BJ (cell line): ENCODE data around the gene DNM2. TPM values are rescaled to one million over a fixed set of nuclear protein-coding genes. Genes with fewer than 3 reads are reported as not detected.

Source experiments
- CTCF ChIA-PET: fragments of 350-600 bp; formaldehyde crosslinking; extraction: SDS; loops from one replicate; lab custom pipeline; 2021; ENCODE audit warnings: antibody characterized with exemption, inconsistent platforms; lab: Yijun Ruan, JAX
- POLR2A ChIA-PET: fragments of 300-600 bp; sonication (Branson Sonifier 250); formaldehyde crosslinking; extraction: SDS; loops from one replicate; lab custom pipeline; 2021; ENCODE audit warnings: antibody characterized with exemption; lab: Charles Lee
- DNase-seq: peaks from one replicate; pipeline ENCODE4 v3.0.0-alpha.2; 2011; ENCODE audit warnings: low read depth
- H3K27me3 ChIP-seq: 2 replicates; pipeline ENCODE4 v1.6.0; 2011; ENCODE audit warnings: low read length; ENCODE audit not compliant: control insufficient read depth, insufficient read depth
- H3K36me3 ChIP-seq: 2 replicates; pipeline ENCODE4 v1.5.1; 2011; ENCODE audit warnings: low read length; ENCODE audit not compliant: control insufficient read depth, insufficient read depth
- H3K4me3 ChIP-seq: 2 replicates; pipeline ENCODE4 v1.5.1; 2011; ENCODE audit warnings: low read depth, mild to moderate bottlenecking, control low read depth, low read length
- polyA plus RNA-seq: library from polyadenylated mRNA; depleted of rRNA; stranded (reverse); fragments of >200 nt; gene quantifications from 2 replicates; pipeline ENCODE4 v1.2.3, GENCODE V29; 2011
- TF ChIP-seq, protein P1 (sequence below): IDR thresholded peaks from 2 replicates; pipeline ENCODE4 v1.5.1; 2011; ENCODE audit warnings: low read depth, mild to moderate bottlenecking, control low read depth, inconsistent platforms, low read length, moderate library complexity; ENCODE audit not compliant: insufficient read depth

Gene DNM2
- polyA plus RNA-seq, 1 experiment: 64.2 TPM

GRCh38 chr19:10850631-10851030 is 132.8 kb downstream of the DNM2 start:
- ChIA-PET POLR2A (no interaction called here), CTCF (interaction anchor here (1.7 kb wide), 1 partner anchor 14 kb away, joined by 8 read pairs; no protein-coding TSS in a partner anchor)
- TF ChIP-seq, protein P1, sequence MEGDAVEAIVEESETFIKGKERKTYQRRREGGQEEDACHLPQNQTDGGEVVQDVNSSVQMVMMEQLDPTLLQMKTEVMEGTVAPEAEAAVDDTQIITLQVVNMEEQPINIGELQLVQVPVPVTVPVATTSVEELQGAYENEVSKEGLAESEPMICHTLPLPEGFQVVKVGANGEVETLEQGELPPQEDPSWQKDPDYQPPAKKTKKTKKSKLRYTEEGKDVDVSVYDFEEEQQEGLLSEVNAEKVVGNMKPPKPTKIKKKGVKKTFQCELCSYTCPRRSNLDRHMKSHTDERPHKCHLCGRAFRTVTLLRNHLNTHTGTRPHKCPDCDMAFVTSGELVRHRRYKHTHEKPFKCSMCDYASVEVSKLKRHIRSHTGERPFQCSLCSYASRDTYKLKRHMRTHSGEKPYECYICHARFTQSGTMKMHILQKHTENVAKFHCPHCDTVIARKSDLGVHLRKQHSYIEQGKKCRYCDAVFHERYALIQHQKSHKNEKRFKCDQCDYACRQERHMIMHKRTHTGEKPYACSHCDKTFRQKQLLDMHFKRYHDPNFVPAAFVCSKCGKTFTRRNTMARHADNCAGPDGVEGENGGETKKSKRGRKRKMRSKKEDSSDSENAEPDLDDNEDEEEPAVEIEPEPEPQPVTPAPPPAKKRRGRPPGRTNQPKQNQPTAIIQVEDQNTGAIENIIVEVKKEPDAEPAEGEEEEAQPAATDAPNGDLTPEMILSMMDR: no peak
- Histone ChIP-seq H3K27me3 (peaks cover 8% of the 10 kb centered on the region; the same call in 1 of the 2 replicates), H3K4me3 (no peak overlapping the region), H3K36me3 (no peaks in the 10 kb centered on the region)
- no peak for DNase-seq

- POLR2A ChIA-PET: no interaction called here
- Histone ChIP-seq H3K36me3 (no peaks in the 10 kb centered on the region), H3K4me3 (no peak overlapping the region), H3K27me3 (peaks cover 8% of the 10 kb centered on the region; the same call in 1 of the 2 replicates)
- DNase-seq: peak; percentile 23
- TF ChIP-seq, protein P1: no peak
- CTCF ChIA-PET: interaction anchor here (0.8 to 2.2 kb wide), 9 partner anchors 9 to 156 kb away, joined by 3 to 10 read pairs (median 3); partner anchors contain the start of gene DNM2
Measured at GRCh38 chr19:10852098-10852800, 134.4 kb downstream of the DNM2 start.

DNA sequence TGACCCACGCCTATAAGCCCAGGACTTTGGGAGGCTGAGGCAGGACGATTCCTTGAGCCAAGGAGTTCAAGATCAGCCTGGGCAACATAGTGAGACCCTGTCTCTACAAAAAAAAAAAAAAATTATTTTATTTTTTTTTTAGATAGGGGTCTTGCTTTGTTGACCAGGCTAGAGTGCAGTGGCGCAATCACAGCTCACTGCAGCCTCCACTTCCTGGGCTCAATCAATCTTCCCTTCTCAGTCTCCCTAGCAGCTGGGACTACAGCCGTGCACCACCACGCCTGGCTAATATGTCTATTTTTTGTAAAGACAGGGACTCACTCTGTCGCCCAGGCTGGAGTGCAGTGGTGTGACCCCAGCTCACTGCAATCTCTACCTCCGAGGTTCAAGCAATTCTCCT is 135.1 kb downstream of the DNM2 start:
- H3K27me3 ChIP-seq: peaks cover 6% of the 10 kb centered on the region; the same call in 1 of the 2 replicates
- CTCF ChIA-PET: interaction anchor here (1.1 to 4.3 kb wide), 6 partner anchors 9 to 136 kb away, joined by 3 to 57 read pairs (median 5); partner anchors contain the start of gene DNM2
- H3K36me3 ChIP-seq: no peaks in the 10 kb centered on the region
- no peak overlapping the region for H3K4me3 ChIP-seq
- POLR2A ChIA-PET: interaction anchor here (0.6 to 0.7 kb wide), 2 partner anchors 17 to 153 kb away, joined by 3 to 5 read pairs; partner anchors contain the start of gene TMED1
- TF ChIP-seq, protein P1: no peak
- DNase-seq: no peak

GRCh38 chr19:10854350-10855089 is 136.6 kb downstream of the DNM2 start:
- no peaks in the 10 kb centered on the region for H3K27me3 ChIP-seq
- POLR2A ChIA-PET: interaction anchor here (0.7 kb wide), 1 partner anchor 8 kb away, joined by 9 read pairs; no protein-coding TSS in a partner anchor
- CTCF ChIA-PET: interaction anchor here (0.6 to 4.3 kb wide), 12 partner anchors 8 to 346 kb away, joined by 3 to 57 read pairs (median 4); partner anchors contain the start of genes DNM2, QTRT1 and TMED1
- H3K36me3 ChIP-seq: no peaks in the 10 kb centered on the region
- no peak for DNase-seq
- TF ChIP-seq, protein P1: no peak
- no peak overlapping the region for H3K4me3 ChIP-seq
